ENCODE measurements around the gene GRIN2D. TPM values are rescaled to one million over a fixed set of nuclear protein-coding genes. Genes with fewer than 3 reads are reported as not detected.

Gene GRIN2D
- total and polyA plus RNA-seq, 2 of the 8 experiments (the other 6 are each of a cell fraction or from before 2014, with no cell fraction given): 2.2 to 12.4 TPM

DNA sequence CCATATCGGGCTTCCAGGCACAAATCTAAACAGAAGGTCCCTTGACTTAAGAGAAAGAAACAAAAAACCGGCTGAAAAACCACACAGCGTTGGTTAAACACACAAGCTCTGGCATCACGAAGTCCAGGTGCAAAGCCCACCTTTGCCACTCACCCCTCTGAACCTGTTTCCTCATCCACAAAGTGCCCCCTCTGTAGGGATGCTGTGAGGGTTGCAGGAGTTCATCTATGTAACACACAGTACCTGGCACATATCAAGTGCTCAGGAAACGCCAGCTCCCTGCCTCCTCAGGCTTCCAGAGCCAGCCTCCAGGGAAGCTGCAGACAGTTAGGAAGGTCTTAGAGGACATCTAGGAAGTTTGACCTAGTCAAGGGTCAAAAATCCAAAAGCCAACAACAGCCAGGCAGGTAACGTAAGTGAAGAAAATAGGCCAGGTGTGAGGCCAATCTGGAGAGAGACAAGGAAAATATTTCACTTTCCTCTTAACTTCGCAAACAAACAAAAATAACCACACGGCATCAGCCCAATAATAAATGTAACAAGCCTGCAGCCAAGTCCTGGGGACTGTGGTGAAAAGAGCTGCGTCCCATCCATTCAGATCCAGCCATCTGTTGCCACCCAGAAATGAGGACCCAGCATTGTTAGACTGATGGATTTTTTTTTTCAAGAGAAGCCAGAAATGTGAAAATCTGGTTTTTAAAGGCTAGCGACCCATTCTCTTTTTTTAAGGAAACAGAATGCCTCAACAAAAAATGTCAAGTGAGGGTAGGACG, 12.1 kb upstream of the GRIN2D start:
- Histone ChIP-seq H3K9ac (replicated peaks in 1 of 4; ENCODE audit: extremely low read depth in 1 of 4, low read depth in 3 of 4, low read length in 3 of 4) (no peak overlapping the region), H4K20me1 (replicated peaks in 1 of 2; ENCODE audit: control insufficient read depth in 1 of 2, insufficient read depth in 2 of 2, low read length in 2 of 2) (peaks cover 0 to 5% of the 10 kb centered on the region in 2 experiments), H3K23ac (ENCODE audit: insufficient read length) (no peak overlapping the region), H2BK15ac (ENCODE audit: low read length) (no peak overlapping the region), H3K4me3 (ENCODE audit: extremely low read depth in 1 of 4, insufficient read depth in 2 of 4, low read depth in 3 of 4, low read length in 4 of 4) (no peak overlapping the region), H2AK5ac (ENCODE audit: low read depth, low read length) (no peak overlapping the region), H2BK20ac (ENCODE audit: low read length) (no peak overlapping the region), H2BK5ac (ENCODE audit: low read depth, low read length) (no peak overlapping the region), H3K18ac (ENCODE audit: extremely low read depth, low read length) (no peak overlapping the region), H3K56ac (replicated peaks; ENCODE audit: insufficient read length, low read depth, low read length) (no peak overlapping the region), H3K79me1 (ENCODE audit: low read depth, low read length) (no peaks in the 10 kb centered on the region), H4K91ac (replicated peaks; ENCODE audit: insufficient read length, low read length) (no peak overlapping the region), H3K23me2 (ENCODE audit: low read depth, low read length) (no peaks in the 10 kb centered on the region), H4K8ac (ENCODE audit: extremely low read depth, insufficient read depth, low read length) (no peak overlapping the region), H3K14ac (ENCODE audit: insufficient read length) (no peak overlapping the region), H2BK12ac (ENCODE audit: low read depth, low read length) (no peak overlapping the region), H2AFZ (ENCODE audit: low read length) (no peak overlapping the region), H3K27me3 (replicated peaks in 1 of 4; ENCODE audit: control insufficient read depth in 3 of 4, extremely low read depth in 1 of 4, insufficient read depth in 3 of 4, low read length in 3 of 4) (no peaks in the 10 kb centered on the region), H3K36me3 (ENCODE audit: control insufficient read depth in 2 of 4, insufficient read depth in 4 of 4, low read length in 3 of 4) (peaks cover 4 to 39% (median 29%) of the 10 kb centered on the region in 4 experiments; a peak in 7 of 8 replicates), H3K79me2 (ENCODE audit: control insufficient read depth in 1 of 2, insufficient read depth in 2 of 2, low read length in 2 of 2) (no peaks in the 10 kb centered on the region), H4K5ac (ENCODE audit: insufficient read length, low read depth, low read length) (no peak overlapping the region), H3K4ac (replicated peaks; ENCODE audit: insufficient read length, low read depth, low read length) (no peak overlapping the region), H2BK120ac (replicated peaks; ENCODE audit: low read depth, low read length) (no peak overlapping the region), H3K9me3 (ENCODE audit: insufficient read depth in 2 of 2, low read depth in 1 of 2, low read length in 1 of 2) (no peaks in the 10 kb centered on the region), H3K4me2 (ENCODE audit: insufficient read depth in 1 of 2, low read depth in 2 of 2, low read length in 2 of 2) (no peak overlapping the region), H3K27ac (ENCODE audit: low read depth, low read length) (no peak overlapping the region), H3K4me1 (replicated peaks in 1 of 4; ENCODE audit: control insufficient read depth in 3 of 4, insufficient read depth in 4 of 4, low read length in 3 of 4) (no peaks in the 10 kb centered on the region)
- WGBS, 2 experiments (ENCODE audit: extremely low coverage in 1 of 2, insufficient coverage in 1 of 2, insufficient read length in 1 of 2, insufficient replicate concordance in 2 of 2, low coverage in 1 of 2, low lambda C conversion rate in 2 of 2, missing lambda C conversion rate in 1 of 2): 93% methylated on average over 11 of the region's 11 CpGs; no CpG with 5 or more reads in 1 of the 2 experiments
- no peak for DNase-seq (ENCODE audit: low read depth in 1 of 2, low spot score in 2 of 2)
- ChIA-PET CTCF (ENCODE audit: partially characterized antibody) (interaction anchor here (0.7 to 3.1 kb wide), 11 partner anchors 9 to 191 kb away, joined by 3 to 25 read pairs (median 3); partner anchors contain the start of genes GRIN2D and KDELR1), POLR2A (ENCODE audit: partially characterized antibody) (interaction anchor here (0.7 to 1.8 kb wide), 5 partner anchors 13 to 94 kb away, joined by 3 to 9 read pairs (median 4); partner anchors contain the start of genes SYNGR4 and TMEM143)
- no peak for FAIRE-seq
- peak; percentile 13 to 30; a peak in 2 of 4 replicates for TF ChIP-seq RAD21 (IDR thresholded peaks at IDR 0.05 in 1 of 2, conservative IDR thresholded peaks at IDR 0.05 in 1 of 2; ENCODE audit: low read depth in 2 of 2, low read length in 2 of 2)
- TF ChIP-seq BCL11A (IDR thresholded peaks at IDR 0.05; ENCODE audit: low read depth in 2 of 2, low read length in 2 of 2): no peak
- no peak for TF ChIP-seq HDAC6 (IDR thresholded peaks at IDR 0.05; ENCODE audit: low read depth, low read length)
- TF ChIP-seq HDAC2 (IDR thresholded peaks at IDR 0.05; ENCODE audit: borderline replicate concordance in 1 of 2, low read depth in 2 of 2, low read length in 2 of 2): no peak
- TF ChIP-seq, protein P1, sequence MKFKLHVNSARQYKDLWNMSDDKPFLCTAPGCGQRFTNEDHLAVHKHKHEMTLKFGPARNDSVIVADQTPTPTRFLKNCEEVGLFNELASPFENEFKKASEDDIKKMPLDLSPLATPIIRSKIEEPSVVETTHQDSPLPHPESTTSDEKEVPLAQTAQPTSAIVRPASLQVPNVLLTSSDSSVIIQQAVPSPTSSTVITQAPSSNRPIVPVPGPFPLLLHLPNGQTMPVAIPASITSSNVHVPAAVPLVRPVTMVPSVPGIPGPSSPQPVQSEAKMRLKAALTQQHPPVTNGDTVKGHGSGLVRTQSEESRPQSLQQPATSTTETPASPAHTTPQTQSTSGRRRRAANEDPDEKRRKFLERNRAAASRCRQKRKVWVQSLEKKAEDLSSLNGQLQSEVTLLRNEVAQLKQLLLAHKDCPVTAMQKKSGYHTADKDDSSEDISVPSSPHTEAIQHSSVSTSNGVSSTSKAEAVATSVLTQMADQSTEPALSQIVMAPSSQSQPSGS (IDR thresholded peaks at IDR 0.05; ENCODE audit: low read length): no peak
- no peak for TF ChIP-seq TAF1 (IDR thresholded peaks at IDR 0.05; ENCODE audit: low read depth, low read length)
- no peak for TF ChIP-seq RNF2 (IDR thresholded peaks at IDR 0.05; ENCODE audit: borderline replicate concordance, low read depth, low read length, missing control alignments, poor library complexity, severe bottlenecking)
- no peak for TF ChIP-seq CHD1 (IDR thresholded peaks at IDR 0.05; ENCODE audit: low read depth, low read length)

Data from H1 (cell line).